HG03442 (cell line): ENCODE data around the gene ATL2.
"Not testable (repeated sequence)": the region's sequence is repeated elsewhere in the genome, so short reads cannot be mapped to it uniquely, and the experiment has no call there.

ENCODE experiments used
- ATAC-seq: cut with Tn5 transposase; IDR thresholded peaks from one replicate; pipeline ENCODE4 v1.9.1; 2021; ENCODE audit warnings: mild to moderate bottlenecking, moderate library complexity; ENCODE audit not compliant: unreplicated experiment

ATL2 gene

GRCh38 chr2:38277245-38278116 is 99.6 kb downstream of the ATL2 start:
- no peak for ATAC-seq

DNA sequence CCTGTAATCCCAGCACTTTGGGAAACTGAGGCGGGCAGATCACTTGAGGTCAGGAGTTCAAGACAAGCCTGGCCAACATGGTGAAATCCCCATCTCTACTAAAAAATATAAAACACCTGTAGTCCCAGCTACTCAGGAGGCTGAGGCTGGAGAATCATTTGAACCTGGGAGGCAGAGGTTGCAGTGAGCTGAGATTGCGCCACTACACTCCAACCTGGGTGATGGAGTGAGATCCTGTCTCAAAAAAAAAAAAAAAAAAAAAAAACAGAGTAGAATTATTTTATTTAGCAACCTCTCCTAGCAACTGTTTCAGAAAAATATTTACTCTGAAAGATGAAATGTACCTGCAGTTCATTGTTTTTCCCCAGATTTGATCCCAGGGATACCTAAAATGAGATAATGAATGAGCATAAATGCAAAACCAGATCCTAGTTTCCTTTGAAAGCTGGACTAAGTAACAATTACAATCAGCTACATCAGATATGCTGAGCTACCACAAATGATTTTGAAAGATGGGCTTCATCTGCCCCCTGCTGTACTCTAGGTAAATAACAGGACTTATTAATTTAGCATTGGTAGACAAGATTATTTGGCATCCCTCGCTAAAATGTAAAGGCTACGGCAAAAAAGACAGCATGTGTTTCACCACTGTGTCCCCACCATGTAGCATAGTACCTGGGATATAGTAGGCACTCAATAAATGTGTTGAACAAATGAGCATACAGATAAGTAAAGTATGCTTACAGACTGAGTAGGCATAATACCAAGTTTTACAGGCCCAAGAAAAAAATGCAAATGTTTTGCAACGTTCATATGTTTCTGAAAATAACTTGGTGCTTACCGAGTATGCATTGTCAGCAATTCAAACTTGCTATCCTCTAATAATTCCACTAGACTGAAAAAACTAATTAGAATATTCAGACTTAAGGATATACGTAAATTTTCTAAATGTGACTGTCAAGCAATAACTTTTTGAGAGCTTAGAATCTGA is 102.5 kb downstream of the ATL2 start:
- no peak for ATAC-seq

DNA sequence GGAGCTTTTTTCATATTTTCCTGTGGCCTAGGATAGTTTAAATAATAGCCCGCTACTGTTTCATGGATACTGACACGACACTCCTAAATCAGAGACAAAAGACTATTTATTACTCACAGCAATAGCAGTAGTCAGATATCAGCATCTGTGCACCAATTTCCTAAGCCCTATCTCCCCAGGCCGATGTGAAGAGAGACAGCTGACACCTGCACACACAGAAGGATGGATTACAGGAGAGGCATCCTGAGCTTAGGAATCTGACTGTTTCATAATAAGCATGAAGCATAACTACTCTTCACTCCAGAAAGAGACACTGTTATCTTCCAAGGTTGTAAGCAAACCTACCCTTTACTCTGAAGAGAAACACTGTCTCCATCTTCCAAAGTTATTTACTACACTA is 105.4 kb downstream of the ATL2 start:
- no peak for ATAC-seq

GRCh38 chr2:38269421-38269820 is 107.7 kb downstream of the ATL2 start:
- ATAC-seq: no peak

- no peak for ATAC-seq
Observed at GRCh38 chr2:38268691-38269327, 108.3 kb downstream of the ATL2 start.

DNA sequence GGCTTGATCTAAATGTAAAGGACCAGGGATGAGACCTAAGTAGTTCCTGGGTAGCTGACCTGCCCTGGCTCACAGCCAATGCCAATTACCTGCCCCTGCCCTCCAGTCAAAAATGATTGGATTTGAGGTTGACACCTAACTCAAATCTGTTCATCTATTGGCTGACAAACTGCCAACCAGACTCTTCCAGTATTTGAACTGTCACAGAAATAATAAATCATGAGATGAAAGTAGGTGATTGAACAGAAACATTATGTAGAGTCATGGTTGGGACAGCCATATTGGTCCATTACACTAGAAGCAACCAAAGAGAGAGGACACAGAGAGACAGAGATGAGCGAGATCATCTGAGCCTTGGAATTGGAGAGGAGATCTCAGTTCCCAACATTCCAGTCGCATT is 109.1 kb downstream of the ATL2 start:
- no peak for ATAC-seq

DNA sequence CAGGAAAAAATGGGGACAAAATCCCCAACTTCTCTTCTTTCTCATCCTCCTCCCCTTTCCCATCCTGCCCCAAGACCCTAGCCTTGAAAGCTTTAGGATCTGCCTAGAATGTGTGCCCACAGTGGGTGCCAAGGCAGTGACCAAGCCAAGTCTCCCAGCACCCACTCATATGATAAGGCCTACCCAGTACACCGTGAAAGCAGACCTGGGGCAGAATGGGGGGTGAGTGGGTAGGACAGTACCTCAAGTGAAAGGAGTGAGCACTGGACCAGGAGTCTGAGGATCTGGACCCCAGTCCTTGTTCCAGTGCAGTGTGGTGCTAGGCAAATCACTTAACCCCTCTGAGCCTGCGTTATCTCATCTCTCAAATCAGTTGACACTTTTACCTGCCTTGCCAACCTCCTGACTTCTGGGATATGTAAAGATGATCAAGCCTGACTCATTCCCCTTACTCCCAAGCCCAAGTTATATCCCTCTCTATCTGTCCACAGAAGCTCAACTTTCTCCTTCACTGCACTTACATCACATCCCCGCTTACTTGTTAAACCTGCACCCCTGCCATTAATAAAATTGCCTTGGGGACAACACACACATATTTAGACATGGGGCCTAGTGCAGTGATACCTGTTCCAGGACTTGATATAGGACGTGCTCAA is 109.7 kb downstream of the ATL2 start:
- no peak for ATAC-seq

DNA sequence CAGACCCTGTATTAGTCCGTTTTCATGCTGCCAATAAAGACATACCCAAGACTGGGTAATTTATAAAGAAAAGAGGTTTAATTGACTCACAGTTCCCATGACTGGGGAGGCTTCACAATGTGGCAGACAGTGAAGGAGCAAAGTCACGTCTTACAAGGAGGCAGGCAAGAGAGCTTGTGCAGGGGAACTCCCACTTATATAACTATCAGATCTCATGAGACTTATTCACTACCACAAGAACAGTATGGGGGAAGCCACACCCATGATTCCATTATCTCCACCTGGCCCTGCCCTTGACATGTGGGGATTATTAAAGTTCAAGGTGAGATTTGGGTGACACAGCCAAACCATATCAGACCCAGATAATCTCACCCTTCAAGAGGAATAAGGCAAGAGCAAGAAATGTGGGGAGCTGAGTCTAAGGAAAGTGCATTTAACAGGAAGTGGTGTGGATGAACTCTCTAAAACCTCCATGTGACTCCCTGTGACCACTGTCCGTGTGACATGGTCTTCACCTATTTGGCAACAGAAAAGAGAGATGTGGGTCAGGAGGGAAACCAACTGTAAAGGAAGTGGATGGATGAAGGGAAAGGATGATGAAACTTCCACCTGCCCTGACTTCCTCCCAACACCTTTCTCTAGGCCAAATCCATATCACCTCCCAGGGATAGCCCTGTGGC is 110.6 kb downstream of the ATL2 start:
- no peak for ATAC-seq

- no peak for ATAC-seq
Observed at GRCh38 chr2:38265461-38265860, 111.6 kb downstream of the ATL2 start.

DNA sequence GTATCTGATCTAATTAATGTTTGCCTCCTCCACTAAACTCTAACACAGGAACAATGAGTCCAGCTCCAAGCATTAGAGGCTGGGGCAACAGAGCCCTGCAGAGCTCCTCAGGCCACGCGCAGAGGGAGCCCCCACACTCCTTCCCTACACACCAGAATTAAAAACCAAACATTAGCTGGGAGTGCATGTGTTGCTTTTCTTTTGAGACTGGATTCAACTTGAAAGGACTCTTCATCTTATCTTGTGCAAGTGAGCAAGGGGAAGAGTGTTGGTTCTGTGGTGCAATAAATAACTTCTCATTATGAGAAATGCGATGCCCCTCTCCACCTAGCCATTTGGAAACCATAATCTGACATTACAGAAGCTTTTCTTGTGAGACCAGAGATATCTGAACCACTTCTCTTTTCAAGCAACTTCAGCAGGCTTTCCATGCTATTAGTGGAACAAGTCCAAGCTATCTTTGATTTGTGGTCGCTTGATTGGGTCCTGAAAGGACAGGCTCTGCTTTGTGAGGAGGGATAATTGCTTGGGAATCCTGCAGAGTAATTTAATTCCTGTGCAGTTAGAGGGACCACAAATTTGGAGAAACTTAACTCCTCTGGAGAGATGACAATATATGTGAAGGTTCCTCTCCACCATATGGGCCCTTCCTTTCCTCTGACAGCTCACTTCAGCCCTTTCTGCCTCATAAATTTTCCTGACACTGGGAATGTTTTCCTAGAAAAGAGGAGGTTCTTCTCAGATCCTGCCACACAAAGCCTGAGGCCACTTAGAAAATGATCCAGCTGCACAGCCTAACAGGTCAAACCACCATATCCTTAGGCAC is 112.5 kb downstream of the ATL2 start:
- ATAC-seq: no peak

DNA sequence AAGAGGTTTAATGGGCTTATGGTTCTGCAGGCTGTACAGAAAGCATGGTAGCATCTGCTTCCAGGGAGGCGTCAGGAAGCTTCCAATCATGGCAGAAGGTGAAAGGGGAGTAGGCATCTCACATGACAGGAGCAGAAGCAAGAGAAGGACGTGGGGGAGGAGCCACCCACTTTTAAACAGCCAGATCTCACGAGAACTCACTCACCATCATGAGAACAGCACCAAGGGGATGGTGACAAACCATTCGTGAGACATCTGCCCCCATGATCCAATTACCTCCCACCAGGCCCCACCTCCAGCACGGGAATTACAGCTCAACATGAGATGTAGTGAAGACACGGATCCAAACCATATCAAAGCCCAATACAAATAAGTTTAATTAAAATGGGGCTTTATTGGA is 113.8 kb downstream of the ATL2 start:
- ATAC-seq: no peak

GRCh38 chr2:38262069-38262871 is 114.8 kb downstream of the ATL2 start:
- peak; percentile 61 for ATAC-seq

DNA sequence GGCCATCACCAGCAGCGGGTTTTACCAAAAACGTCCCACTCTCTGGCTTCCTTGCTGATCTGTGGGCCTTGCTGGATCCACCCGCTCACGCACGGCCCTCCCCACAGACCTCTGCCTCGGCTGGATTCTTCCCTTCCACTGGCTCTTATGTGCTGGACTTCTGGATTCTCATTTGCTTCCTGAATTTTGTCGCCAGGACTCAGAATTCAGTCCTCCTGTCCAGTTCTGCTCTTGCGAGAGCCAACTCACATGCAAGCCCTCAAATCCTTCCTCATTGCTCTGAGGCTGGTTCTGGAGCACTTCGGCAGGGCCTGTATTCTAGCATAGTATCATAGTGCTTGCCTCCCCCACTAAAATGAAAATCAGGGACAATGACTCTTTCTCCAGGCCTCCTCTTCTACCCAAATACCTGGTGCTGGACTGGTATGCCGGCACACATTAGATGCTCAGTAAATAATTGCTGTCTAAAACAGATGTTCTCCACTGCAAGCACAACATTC is 115.5 kb downstream of the ATL2 start:
- ATAC-seq: no peak

GRCh38 chr2:38260972-38261371 is 116.1 kb downstream of the ATL2 start:
- no peak for ATAC-seq

DNA sequence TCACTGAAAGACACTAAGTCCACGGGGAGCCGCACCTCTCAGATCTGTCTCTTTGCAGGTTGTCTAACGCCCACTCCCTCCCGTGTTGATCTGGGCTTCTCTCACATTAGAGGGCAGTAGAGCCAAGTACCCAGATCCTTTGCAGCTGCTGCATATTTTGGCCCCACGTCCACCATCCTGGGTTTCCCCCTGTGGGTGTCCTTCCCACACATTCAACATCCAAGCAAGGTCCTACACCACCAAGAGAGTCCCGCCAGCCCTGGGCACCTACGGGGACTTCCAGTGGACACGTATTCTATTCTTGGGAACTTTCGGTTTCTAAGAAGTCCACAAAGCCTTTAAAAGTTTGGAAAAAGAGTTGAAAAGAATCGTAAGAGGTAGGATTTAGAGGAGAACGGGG is 116.6 kb downstream of the ATL2 start:
- no peak for ATAC-seq

DNA sequence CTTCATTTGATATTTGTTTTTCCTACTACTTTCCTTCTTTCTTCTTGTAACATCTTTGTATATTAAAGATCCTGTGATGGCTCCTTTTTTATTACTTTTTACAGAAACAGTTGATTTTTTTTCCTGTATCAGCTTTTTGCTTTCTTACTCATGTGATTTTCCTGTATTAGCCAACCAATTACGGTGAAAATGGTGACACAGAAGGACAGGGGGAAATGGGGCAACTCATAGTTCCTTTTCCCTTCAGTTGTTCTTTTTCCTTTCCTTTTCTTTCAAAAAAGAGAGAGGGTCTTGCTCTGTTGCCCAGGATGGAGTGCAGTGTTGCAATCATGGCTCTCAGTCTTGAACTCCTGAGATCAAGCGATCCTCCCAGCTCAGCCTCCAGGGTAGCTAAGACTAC is 117.8 kb downstream of the ATL2 start:
- no peak for ATAC-seq

GRCh38 chr2:38257680-38258079 is 119.4 kb downstream of the ATL2 start:
- not testable (repeated sequence) for ATAC-seq

DNA sequence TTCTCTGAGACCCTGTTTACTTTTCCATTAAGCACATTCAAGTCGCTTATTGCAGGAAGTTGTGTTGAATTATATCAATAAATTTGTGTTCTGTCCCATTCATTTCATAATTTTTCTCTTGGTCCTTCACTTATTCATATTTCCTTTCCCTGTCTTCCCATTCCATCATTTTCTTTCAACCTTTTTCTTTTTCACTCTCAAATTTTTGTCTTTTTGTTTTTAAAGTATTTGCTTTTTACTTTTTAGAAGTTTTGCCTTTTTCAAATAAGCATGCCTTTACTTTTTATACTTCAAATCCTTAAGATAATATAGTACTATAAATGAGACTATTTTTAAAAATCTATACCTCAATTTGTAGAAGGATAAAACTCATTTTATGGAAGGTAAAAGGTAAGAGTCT is 120.5 kb downstream of the ATL2 start:
- ATAC-seq: no peak
